Thyroid gland (tissue), 4 donors: ENCODE results near the gene CRTAP.

Experiments
- CTCF ChIP-seq, 6 experiments: fragments of 200-600 bp in 3 of 6; fragments of 450-650 bp in 3 of 6; sonication (generic) in 3 of 6; IDR thresholded peaks; one replicate each; pipeline ENCODE4 v1.5.1; 2016 to 2019; ENCODE audit warnings: antibody characterized with exemption in 6 of 6, mild to moderate bottlenecking in 2 of 6, inconsistent platforms in 1 of 6, moderate library complexity in 1 of 6
- POLR2A ChIP-seq, 2 donors: fragments of 450-650 bp; IDR thresholded peaks; one replicate each; pipeline ENCODE4 v1.6.1; 2017; ENCODE audit warnings: antibody characterized with exemption in 2 of 2, mild to moderate bottlenecking in 2 of 2, moderate library complexity in 1 of 2

- TF ChIP-seq CTCF (IDR thresholded peaks at IDR 0.05): no peak
- no peak for TF ChIP-seq POLR2A (IDR thresholded peaks at IDR 0.05)
These were observed 37.8 kb upstream of the CRTAP start for GRCh38 chr3:33075995-33076394.
